Fibroblast of pulmonary artery (primary cell): ENCODE measurements around the gene FOXN3.

Source experiments
- DNase-seq: peaks from one replicate; pipeline ENCODE4 v3.0.0-alpha.2; 2010; ENCODE audit warnings: low read depth
- H3K4me3 ChIP-seq: replicated peaks from 2 replicates; pipeline ENCODE4 v1.5.1; 2011; ENCODE audit warnings: low read depth, mild to moderate bottlenecking, control low read depth, low read length, moderate library complexity
- TF ChIP-seq, protein P1 (sequence below): IDR thresholded peaks from 2 replicates; pipeline ENCODE4 v1.5.1; 2011; ENCODE audit warnings: mild to moderate bottlenecking, control low read depth, low read length, inconsistent platforms; ENCODE audit errors: missing control alignments

Gene FOXN3

GRCh38 chr14:89330236-89331002 is 86.6 kb downstream of the FOXN3 start:
- peak; percentile 73 for DNase-seq
- H3K4me3 ChIP-seq = no peak overlapping the region
- TF ChIP-seq, protein P1, sequence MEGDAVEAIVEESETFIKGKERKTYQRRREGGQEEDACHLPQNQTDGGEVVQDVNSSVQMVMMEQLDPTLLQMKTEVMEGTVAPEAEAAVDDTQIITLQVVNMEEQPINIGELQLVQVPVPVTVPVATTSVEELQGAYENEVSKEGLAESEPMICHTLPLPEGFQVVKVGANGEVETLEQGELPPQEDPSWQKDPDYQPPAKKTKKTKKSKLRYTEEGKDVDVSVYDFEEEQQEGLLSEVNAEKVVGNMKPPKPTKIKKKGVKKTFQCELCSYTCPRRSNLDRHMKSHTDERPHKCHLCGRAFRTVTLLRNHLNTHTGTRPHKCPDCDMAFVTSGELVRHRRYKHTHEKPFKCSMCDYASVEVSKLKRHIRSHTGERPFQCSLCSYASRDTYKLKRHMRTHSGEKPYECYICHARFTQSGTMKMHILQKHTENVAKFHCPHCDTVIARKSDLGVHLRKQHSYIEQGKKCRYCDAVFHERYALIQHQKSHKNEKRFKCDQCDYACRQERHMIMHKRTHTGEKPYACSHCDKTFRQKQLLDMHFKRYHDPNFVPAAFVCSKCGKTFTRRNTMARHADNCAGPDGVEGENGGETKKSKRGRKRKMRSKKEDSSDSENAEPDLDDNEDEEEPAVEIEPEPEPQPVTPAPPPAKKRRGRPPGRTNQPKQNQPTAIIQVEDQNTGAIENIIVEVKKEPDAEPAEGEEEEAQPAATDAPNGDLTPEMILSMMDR = no peak

GRCh38 chr14:89327771-89328212 is 89.2 kb downstream of the FOXN3 start:
- TF ChIP-seq, protein P1 = no peak
- no peak overlapping the region for H3K4me3 ChIP-seq
- DNase-seq = no peak

DNA sequence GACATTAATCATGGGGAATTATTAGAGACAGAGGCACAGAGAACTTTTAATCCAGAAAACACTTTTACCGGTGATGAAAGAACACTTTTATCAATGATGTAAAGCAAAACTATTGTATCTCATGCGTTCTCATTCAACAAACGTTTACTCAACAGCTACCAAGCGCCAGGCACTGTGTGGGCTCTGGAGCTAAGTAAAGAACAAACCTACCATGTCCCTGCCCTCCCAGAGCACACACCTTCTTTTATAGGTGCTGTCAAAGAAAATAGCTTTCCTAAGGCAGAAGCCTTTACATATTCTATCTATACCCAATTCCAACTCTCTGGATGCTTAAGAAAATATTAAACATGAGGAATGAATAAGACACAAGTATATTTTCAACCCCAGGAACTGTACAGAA is 91.1 kb downstream of the FOXN3 start:
- TF ChIP-seq, protein P1 = no peak
- no peak for DNase-seq
- H3K4me3 ChIP-seq = no peak overlapping the region

- TF ChIP-seq, protein P1 = no peak
- no peak for DNase-seq
Observed at GRCh38 chr14:89325299-89325883, 91.6 kb downstream of the FOXN3 start.

DNA sequence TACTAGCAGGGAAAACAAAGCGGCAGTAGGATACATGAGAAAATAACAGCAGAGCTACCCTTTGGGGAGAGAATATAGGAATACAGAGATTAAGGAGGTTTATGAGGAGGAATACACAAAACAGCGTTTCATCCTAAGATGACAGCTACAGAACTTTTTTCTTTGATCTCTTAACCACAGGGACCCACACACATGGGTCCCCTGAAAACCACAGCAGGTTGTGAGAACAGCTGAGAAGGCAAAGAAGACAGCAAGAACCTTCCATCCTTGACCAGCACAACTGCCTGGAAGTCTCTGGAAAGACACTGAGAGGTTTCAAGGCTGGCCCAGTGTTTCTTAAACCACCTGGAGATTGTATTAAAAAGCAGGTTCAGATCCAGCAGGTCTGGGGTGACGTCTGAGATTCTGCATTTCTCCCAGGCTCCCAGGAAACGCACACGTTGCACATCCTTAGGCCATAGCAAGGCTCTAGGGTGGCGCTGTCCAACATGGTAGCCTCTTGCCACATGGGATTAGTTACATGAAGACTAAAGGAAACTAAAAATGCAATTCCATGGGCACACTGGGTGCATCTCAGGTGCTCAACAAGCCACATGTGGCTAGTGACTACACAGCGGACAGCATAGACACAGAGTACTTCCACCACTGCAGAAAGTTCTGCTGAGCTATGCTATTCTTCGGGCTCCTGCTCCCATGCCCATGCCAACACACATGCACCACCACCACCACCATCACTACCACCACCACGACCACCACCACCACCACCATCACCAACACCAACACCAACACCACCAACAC is 92.3 kb downstream of the FOXN3 start:
- no peak overlapping the region for H3K4me3 ChIP-seq
- DNase-seq = no peak
- TF ChIP-seq, protein P1 = no peak

More at GRCh38 chr14:89325299-89325883, 91.6 kb downstream of the FOXN3 start:
- H3K4me3 ChIP-seq = no peak overlapping the region

GRCh38 chr14:89320381-89321000 is 96.5 kb downstream of the FOXN3 start:
- no peak overlapping the region for H3K4me3 ChIP-seq
- TF ChIP-seq, protein P1 = no peak
- no peak for DNase-seq
